ENCODE results near the gene CEP112. TPM values are rescaled to one million over a fixed set of nuclear protein-coding genes. Genes with fewer than 3 reads are reported as not detected.

Gene CEP112
- total RNA-seq, 1 donor from 2014 or later, result 9.7 TPM

GRCh38 chr17:65952586-65952985, 239.3 kb downstream of the CEP112 start:
- Histone ChIP-seq H3K9me3 (ENCODE audit: low read depth) (peaks cover 8% of the 10 kb centered on the region), H3K27ac (no peak overlapping the region), H4K20me1 (ENCODE audit: low read depth) (no peaks in the 10 kb centered on the region), H3K79me2 (ENCODE audit: low read depth) (no peaks in the 10 kb centered on the region), H3K4me1 (no peaks in the 10 kb centered on the region), H3K4me3 (no peak overlapping the region), H2AFZ (replicated peaks) (no peak overlapping the region), H3K4me2 (no peak overlapping the region), H3K9ac (no peak overlapping the region), H3F3A (ENCODE audit: low read depth) (no peaks in the 10 kb centered on the region), H3K27me3 (no peaks in the 10 kb centered on the region), H3K36me3 (no peaks in the 10 kb centered on the region)
- TF ChIP-seq EZH2 (IDR thresholded peaks at IDR 0.05) (no peak), EZH2phosphoT487 (IDR thresholded peaks at IDR 0.05) (no peak)
- TF ChIP-seq, protein P1, sequence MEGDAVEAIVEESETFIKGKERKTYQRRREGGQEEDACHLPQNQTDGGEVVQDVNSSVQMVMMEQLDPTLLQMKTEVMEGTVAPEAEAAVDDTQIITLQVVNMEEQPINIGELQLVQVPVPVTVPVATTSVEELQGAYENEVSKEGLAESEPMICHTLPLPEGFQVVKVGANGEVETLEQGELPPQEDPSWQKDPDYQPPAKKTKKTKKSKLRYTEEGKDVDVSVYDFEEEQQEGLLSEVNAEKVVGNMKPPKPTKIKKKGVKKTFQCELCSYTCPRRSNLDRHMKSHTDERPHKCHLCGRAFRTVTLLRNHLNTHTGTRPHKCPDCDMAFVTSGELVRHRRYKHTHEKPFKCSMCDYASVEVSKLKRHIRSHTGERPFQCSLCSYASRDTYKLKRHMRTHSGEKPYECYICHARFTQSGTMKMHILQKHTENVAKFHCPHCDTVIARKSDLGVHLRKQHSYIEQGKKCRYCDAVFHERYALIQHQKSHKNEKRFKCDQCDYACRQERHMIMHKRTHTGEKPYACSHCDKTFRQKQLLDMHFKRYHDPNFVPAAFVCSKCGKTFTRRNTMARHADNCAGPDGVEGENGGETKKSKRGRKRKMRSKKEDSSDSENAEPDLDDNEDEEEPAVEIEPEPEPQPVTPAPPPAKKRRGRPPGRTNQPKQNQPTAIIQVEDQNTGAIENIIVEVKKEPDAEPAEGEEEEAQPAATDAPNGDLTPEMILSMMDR (IDR thresholded peaks at IDR 0.05), result no peak
- peaks cover 43% of the 10 kb centered on the region for H3K36me3 Mint-ChIP-seq
- H3K9me3 Mint-ChIP-seq, result peaks cover 43% of the 10 kb centered on the region
- H3K27ac Mint-ChIP-seq, result no peak overlapping the region
- H3K4me3 Mint-ChIP-seq, result no peak overlapping the region
- no peaks in the 10 kb centered on the region for H3K27me3 Mint-ChIP-seq (ENCODE audit: insufficient read depth, low read depth)
- no peak for DNase-seq (ENCODE audit: low spot score)
- H3K4me1 Mint-ChIP-seq, result peaks cover 17% of the 10 kb centered on the region

DNA sequence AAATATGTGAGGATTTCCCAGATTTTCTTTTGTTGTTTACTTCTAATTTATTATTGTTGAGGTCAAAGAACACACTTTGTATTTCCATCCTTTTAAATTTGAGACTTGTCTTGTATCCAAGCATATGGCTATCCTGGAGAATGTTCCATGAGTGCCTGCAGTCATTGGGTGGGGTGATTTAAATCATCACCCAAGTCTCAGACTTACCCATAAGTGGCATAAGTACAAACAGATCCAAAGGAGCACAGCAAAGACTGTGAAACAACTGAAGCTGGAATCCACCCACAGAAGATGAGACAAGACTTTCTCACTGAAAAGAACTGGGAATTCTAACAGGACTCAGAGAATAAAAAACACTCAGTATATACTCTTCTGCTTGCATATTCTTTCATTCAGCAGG, 239.9 kb downstream of the CEP112 start:
- Histone ChIP-seq H3K9ac (no peak overlapping the region), H3K4me3 (no peak overlapping the region), H3K27ac (no peak overlapping the region), H2AFZ (replicated peaks) (no peak overlapping the region), H4K20me1 (ENCODE audit: low read depth) (no peaks in the 10 kb centered on the region), H3K27me3 (no peaks in the 10 kb centered on the region), H3K36me3 (no peaks in the 10 kb centered on the region), H3K4me1 (no peaks in the 10 kb centered on the region), H3K4me2 (no peak overlapping the region), H3F3A (ENCODE audit: low read depth) (no peaks in the 10 kb centered on the region), H3K79me2 (ENCODE audit: low read depth) (no peaks in the 10 kb centered on the region), H3K9me3 (ENCODE audit: low read depth) (peaks cover 8% of the 10 kb centered on the region)
- peaks cover 17% of the 10 kb centered on the region for H3K4me1 Mint-ChIP-seq
- peaks cover 42% of the 10 kb centered on the region for H3K9me3 Mint-ChIP-seq
- peaks cover 40% of the 10 kb centered on the region for H3K36me3 Mint-ChIP-seq
- H3K27me3 Mint-ChIP-seq (ENCODE audit: insufficient read depth, low read depth), result no peaks in the 10 kb centered on the region
- DNase-seq (ENCODE audit: low spot score), result no peak
- no peak overlapping the region for H3K4me3 Mint-ChIP-seq
- TF ChIP-seq EZH2phosphoT487 (IDR thresholded peaks at IDR 0.05), result no peak
- no peak for TF ChIP-seq EZH2 (IDR thresholded peaks at IDR 0.05)
- TF ChIP-seq, protein P1 (IDR thresholded peaks at IDR 0.05), result no peak
- H3K27ac Mint-ChIP-seq, result no peak overlapping the region

- H3K9ac ChIP-seq, result no peak overlapping the region
- H3K9me3 ChIP-seq (ENCODE audit: low read depth), result peaks cover 6% of the 10 kb centered on the region
- Mint-ChIP-seq H3K9me3 (peaks cover 9% of the 10 kb centered on the region), H3K27ac (no peak overlapping the region), H3K4me1 (peaks cover under 1% of the 10 kb centered on the region), H3K27me3 (ENCODE audit: insufficient read depth, low read depth) (no peaks in the 10 kb centered on the region), H3K36me3 (peaks cover 25% of the 10 kb centered on the region), H3K4me3 (no peak overlapping the region)
- no peak overlapping the region for H3K4me2 ChIP-seq
- H3K27me3 ChIP-seq, result no peaks in the 10 kb centered on the region
- no peaks in the 10 kb centered on the region for H4K20me1 ChIP-seq (ENCODE audit: low read depth)
- no peak overlapping the region for H3K4me3 ChIP-seq
- no peaks in the 10 kb centered on the region for H3K36me3 ChIP-seq
- no peaks in the 10 kb centered on the region for H3K4me1 ChIP-seq
- TF ChIP-seq EZH2phosphoT487 (IDR thresholded peaks at IDR 0.05) (no peak), EZH2 (IDR thresholded peaks at IDR 0.05) (no peak)
- TF ChIP-seq, protein P1 (IDR thresholded peaks at IDR 0.05), result no peak
- H3K27ac ChIP-seq, result no peak overlapping the region
- no peaks in the 10 kb centered on the region for H3K79me2 ChIP-seq (ENCODE audit: low read depth)
- DNase-seq (ENCODE audit: low spot score), result no peak
- H3F3A ChIP-seq (ENCODE audit: low read depth), result no peaks in the 10 kb centered on the region
- no peak overlapping the region for H2AFZ ChIP-seq (replicated peaks)
These were observed 244.1 kb downstream of the CEP112 start for GRCh38 chr17:65947831-65948230.

Measured in neural progenitor cell (in vitro differentiated cells).